PC-9 (cell line): Measurements from ENCODE around the gene TTYH1. TPM values are rescaled to one million over a fixed set of nuclear protein-coding genes. Genes with fewer than 3 reads are reported as not detected.

ENCODE experiments used
- BruUV-seq: library from RNA; stranded (reverse); fragments of 400-500 nt; replicated peaks from 2 replicates; lab custom pipeline; 2021; lab: Mats Ljungman, UMichigan
- CTCF ChIA-PET: fragments of 300-600 bp; sonication (Branson Sonifier 250); formaldehyde crosslinking; loops from one replicate; lab custom pipeline; 2022; ENCODE audit warnings: antibody characterized with exemption; lab: Charles Lee
- POLR2A ChIA-PET: fragments of 300-600 bp; sonication (Branson Sonifier 250); formaldehyde crosslinking; loops from one replicate; lab custom pipeline; 2022; ENCODE audit warnings: antibody characterized with exemption; ENCODE audit not compliant: unreplicated experiment; lab: Charles Lee
- DNase-seq, 2 experiments: peaks; one replicate each; pipeline versions ENCODE4 v3.0.0 to v3.0.0-alpha.2; 2015 to 2022; ENCODE audit warnings: mixed read lengths in 1 of 2
- H2AFZ ChIP-seq: fragments of 200-600 bp; sonication (generic); 2 replicates; pipeline ENCODE4 v1.8.1; 2017; ENCODE audit warnings: antibody characterized with exemption
- H3F3A ChIP-seq: fragments of 200-600 bp; sonication (generic); 2 replicates; pipeline ENCODE4 v1.8.1; 2017; ENCODE audit warnings: antibody characterized with exemption, mild to moderate bottlenecking, low read depth; ENCODE audit not compliant: insufficient read depth
- H3K27ac ChIP-seq: fragments of 200-600 bp; sonication (generic); 2 replicates; pipeline ENCODE4 v1.6.1; 2016; ENCODE audit warnings: mixed run types
- H3K27me3 ChIP-seq: fragments of 200-600 bp; sonication (generic); 2 replicates; pipeline ENCODE4 v1.6.1; 2016; ENCODE audit warnings: low read depth, mixed run types; ENCODE audit not compliant: insufficient read depth
- H3K36me3 ChIP-seq: fragments of 200-600 bp; sonication (generic); 2 replicates; pipeline ENCODE4 v1.6.1; 2016; ENCODE audit warnings: low read depth, mixed run types
- H3K4me1 ChIP-seq: fragments of 200-600 bp; sonication (generic); replicated peaks from 2 replicates; pipeline ENCODE4 v1.6.1; 2016; ENCODE audit warnings: mixed run types; ENCODE audit not compliant: insufficient read depth
- H3K4me2 ChIP-seq: fragments of 200-600 bp; sonication (generic); 2 replicates; pipeline ENCODE4 v1.6.1; 2017; ENCODE audit warnings: mixed run types
- H3K4me3 ChIP-seq: fragments of 200-600 bp; sonication (generic); 2 replicates; pipeline ENCODE4 v1.6.1; 2016; ENCODE audit warnings: mixed run types
- H3K79me2 ChIP-seq: fragments of 200-600 bp; sonication (generic); 2 replicates; pipeline ENCODE4 v1.6.1; 2017; ENCODE audit warnings: low read depth, mixed run types
- H3K9me2 ChIP-seq: fragments of 200-600 bp; sonication (generic); 2 replicates; pipeline ENCODE4 v1.8.1; 2017; ENCODE audit warnings: mild to moderate bottlenecking; ENCODE audit not compliant: insufficient read depth
- H3K9me3 ChIP-seq: fragments of 200-600 bp; sonication (generic); 2 replicates; pipeline ENCODE4 v1.8.1; 2016; ENCODE audit warnings: low read depth; ENCODE audit not compliant: insufficient read depth
- H4K20me1 ChIP-seq: fragments of 200-600 bp; sonication (generic); 2 replicates; pipeline ENCODE4 v1.8.1; 2017; ENCODE audit not compliant: insufficient read depth
- EZH2 ChIP-seq: fragments of 200-600 bp; sonication (generic); IDR thresholded peaks from 2 replicates; pipeline ENCODE4 v1.8.0; 2017; ENCODE audit warnings: antibody characterized with exemption, low read depth
- intact Hi-C: fragments of 100-400 bp; cut with micrococcal nuclease; formaldehyde crosslinking; loops from one replicate; pipeline ENCODE4 v1.10.0; 2022; ENCODE audit not compliant: unreplicated experiment
- total RNA-seq: library from RNA; stranded (reverse); gene quantifications from 2 replicates; pipeline ENCODE4 v1.2.3, GENCODE V29; 2021
- TF ChIP-seq, protein P1 (sequence below): fragments of 200-600 bp; sonication (generic); conservative IDR thresholded peaks from 2 replicates; pipeline ENCODE4 v1.6.1; 2017; ENCODE audit warnings: mixed run types, antibody characterized with exemption, mild to moderate bottlenecking, moderate library complexity

Gene TTYH1
- total RNA-seq, 1 experiment from 2014 or later, result 1.6 TPM

DNA sequence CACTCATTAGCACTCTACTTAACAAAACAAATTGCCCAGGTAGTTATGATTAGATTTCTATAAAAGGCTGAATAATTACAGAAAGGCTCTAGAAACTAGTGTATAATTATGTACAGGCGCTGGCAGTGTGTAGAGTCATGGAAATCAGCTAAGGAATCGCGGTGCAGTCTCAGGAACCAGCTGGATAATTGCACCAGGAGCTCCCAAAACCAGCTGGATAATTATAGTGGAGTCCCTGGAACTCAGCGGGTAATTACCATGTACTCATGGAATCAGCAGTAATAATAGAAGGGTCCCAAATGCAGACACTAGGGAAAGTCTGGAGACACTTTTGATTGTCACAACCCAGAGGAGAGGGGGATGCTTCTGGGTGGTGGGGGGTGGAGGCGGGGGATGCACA is 23.2 kb upstream of the TTYH1 start:
- Histone ChIP-seq H3K27me3 (peaks cover 48% of the 10 kb centered on the region), H3K27ac (no peak overlapping the region), H3K9me3 (no peaks in the 10 kb centered on the region), H3K4me3 (no peak overlapping the region), H2AFZ (no peak overlapping the region), H3K79me2 (no peaks in the 10 kb centered on the region), H4K20me1 (no peaks in the 10 kb centered on the region), H3F3A (no peaks in the 10 kb centered on the region), H3K36me3 (no peaks in the 10 kb centered on the region), H3K4me1 (no peaks in the 10 kb centered on the region), H3K9me2 (no peaks in the 10 kb centered on the region), H3K4me2 (no peak overlapping the region)
- TF ChIP-seq, protein P1, sequence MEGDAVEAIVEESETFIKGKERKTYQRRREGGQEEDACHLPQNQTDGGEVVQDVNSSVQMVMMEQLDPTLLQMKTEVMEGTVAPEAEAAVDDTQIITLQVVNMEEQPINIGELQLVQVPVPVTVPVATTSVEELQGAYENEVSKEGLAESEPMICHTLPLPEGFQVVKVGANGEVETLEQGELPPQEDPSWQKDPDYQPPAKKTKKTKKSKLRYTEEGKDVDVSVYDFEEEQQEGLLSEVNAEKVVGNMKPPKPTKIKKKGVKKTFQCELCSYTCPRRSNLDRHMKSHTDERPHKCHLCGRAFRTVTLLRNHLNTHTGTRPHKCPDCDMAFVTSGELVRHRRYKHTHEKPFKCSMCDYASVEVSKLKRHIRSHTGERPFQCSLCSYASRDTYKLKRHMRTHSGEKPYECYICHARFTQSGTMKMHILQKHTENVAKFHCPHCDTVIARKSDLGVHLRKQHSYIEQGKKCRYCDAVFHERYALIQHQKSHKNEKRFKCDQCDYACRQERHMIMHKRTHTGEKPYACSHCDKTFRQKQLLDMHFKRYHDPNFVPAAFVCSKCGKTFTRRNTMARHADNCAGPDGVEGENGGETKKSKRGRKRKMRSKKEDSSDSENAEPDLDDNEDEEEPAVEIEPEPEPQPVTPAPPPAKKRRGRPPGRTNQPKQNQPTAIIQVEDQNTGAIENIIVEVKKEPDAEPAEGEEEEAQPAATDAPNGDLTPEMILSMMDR, result 0 out of 2 replicates have a peak, but pooled peaks have one; percentile 22
- TF ChIP-seq EZH2, result no peak
- POLR2A ChIA-PET, result interaction anchor here (0.6 kb wide), 1 partner anchor 39 kb away, joined by 3 read pairs; no protein-coding TSS in a partner anchor
- intact Hi-C loops, result loop anchor here (5.0 kb wide), 1 partner anchor 585 kb away; no protein-coding TSS in a partner anchor
- DNase-seq, result no peak
- BruUV-seq, result no TSS peak
- CTCF ChIA-PET, result interaction anchor here (0.6 kb wide), 2 partner anchors 56 to 746 kb away, joined by 3 to 7 read pairs; no protein-coding TSS in a partner anchor

DNA sequence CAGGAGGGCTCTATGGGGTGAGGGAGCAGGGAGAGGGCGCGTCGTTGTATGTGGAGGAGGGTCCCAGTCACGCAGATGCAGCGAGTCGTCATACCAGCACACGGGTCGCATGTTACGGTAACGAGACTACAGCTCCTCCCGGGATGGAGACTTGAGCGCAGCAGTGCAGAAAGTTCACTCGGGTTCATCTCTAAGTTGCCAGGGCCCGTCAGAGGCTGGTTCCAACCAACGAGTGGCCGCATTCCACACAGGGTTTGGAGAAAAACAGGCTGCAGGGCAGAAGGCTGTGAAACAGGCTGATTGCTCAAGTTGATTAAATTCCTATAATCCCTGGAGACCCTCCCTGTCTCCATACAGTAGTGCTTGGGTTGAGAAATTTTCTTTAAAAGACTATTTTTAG is 21.9 kb upstream of the TTYH1 start:
- Histone ChIP-seq H3K4me2 (no peak overlapping the region), H3K36me3 (no peaks in the 10 kb centered on the region), H3K9me3 (no peaks in the 10 kb centered on the region), H3K4me1 (no peaks in the 10 kb centered on the region), H3K27me3 (peaks cover 35% of the 10 kb centered on the region), H4K20me1 (no peaks in the 10 kb centered on the region), H3F3A (no peaks in the 10 kb centered on the region), H3K4me3 (no peak overlapping the region), H3K27ac (no peak overlapping the region), H3K79me2 (no peaks in the 10 kb centered on the region), H3K9me2 (no peaks in the 10 kb centered on the region), H2AFZ (no peak overlapping the region)
- no peak for DNase-seq
- intact Hi-C loops, result loop anchor here (5.0 kb wide), 1 partner anchor 586 kb away; no protein-coding TSS in a partner anchor
- CTCF ChIA-PET, result interaction anchor here (0.7 kb wide), 1 partner anchor 24 kb away, joined by 5 read pairs; no protein-coding TSS in a partner anchor
- POLR2A ChIA-PET, result no interaction called here
- TF ChIP-seq, protein P1, result no peak
- TF ChIP-seq EZH2, result no peak
- no TSS peak for BruUV-seq

DNA sequence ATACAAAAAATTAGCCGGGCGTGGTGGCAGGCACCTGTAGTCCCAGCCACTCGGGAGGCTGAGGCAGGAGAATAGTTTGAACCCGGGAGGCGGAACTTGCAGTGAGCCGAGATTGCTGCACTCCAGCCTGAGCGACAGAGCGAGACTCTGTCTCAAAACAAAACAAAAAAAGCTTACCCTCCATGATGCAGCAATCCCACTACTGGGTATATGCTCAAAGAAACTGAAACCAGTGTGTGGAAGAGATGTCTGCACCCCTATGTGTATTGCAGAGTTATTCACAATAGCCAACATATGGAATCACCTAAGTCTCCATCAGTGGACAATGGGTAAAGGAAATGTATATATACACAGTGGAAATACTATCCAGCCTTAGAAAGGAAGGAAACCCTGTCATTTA is 19.6 kb upstream of the TTYH1 start:
- Histone ChIP-seq H3K79me2 (no peaks in the 10 kb centered on the region), H3K36me3 (no peaks in the 10 kb centered on the region), H3K9me3 (no peaks in the 10 kb centered on the region), H3K4me2 (no peak overlapping the region), H2AFZ (no peak overlapping the region), H4K20me1 (no peaks in the 10 kb centered on the region), H3F3A (peaks cover 7% of the 10 kb centered on the region; the same call in 1 of the 2 replicates), H3K9me2 (no peaks in the 10 kb centered on the region), H3K27ac (no peak overlapping the region), H3K27me3 (peaks cover 13% of the 10 kb centered on the region), H3K4me3 (no peak overlapping the region), H3K4me1 (peaks cover 12% of the 10 kb centered on the region)
- no peak for DNase-seq
- intact Hi-C loops, result no loop called here
- POLR2A ChIA-PET, result no interaction called here
- BruUV-seq, result no TSS peak
- TF ChIP-seq EZH2, result no peak
- TF ChIP-seq, protein P1, result no peak
- CTCF ChIA-PET, result no interaction called here
